ENCODE data around the gene APOA4. TPM values are rescaled to one million over a fixed set of nuclear protein-coding genes. Genes with fewer than 3 reads are reported as not detected.

APOA4 gene
- total and polyA plus RNA-seq, 2 of the 13 experiments (the other 11 are each of a cell fraction or from before 2014, with no cell fraction given), result 3.8 to 7.2 TPM

GRCh38 chr11:116808262-116809175 is 14.6 kb downstream of the APOA4 start (continued):
- peak; percentile 93; the same call in 1 of the 2 replicates for TF ChIP-seq MED13 (CRISPR knock-in tag; IDR thresholded peaks at IDR 0.05)
- TF ChIP-seq MTA3 (CRISPR knock-in tag; IDR thresholded peaks at IDR 0.05), result no peak
- TF ChIP-seq ZNF609 (CRISPR knock-in tag; IDR thresholded peaks at IDR 0.05; ENCODE audit: borderline replicate concordance), result peak; percentile 98
- peak; percentile 98 for TF ChIP-seq NFIC (IDR thresholded peaks at IDR 0.05; ENCODE audit: low read length)
- TF ChIP-seq ZNF34 (CRISPR knock-in tag; IDR thresholded peaks at IDR 0.05; ENCODE audit: borderline replicate concordance), result no peak
- TF ChIP-seq ZNF430 (CRISPR knock-in tag; IDR thresholded peaks at IDR 0.05), result peak; percentile 58; the same call in 1 of the 2 replicates
- TF ChIP-seq ZNF713 (CRISPR knock-in tag; IDR thresholded peaks at IDR 0.05), result no peak
- TF ChIP-seq TBL1XR1 (IDR thresholded peaks at IDR 0.05; ENCODE audit: borderline replicate concordance, low read length, partially characterized antibody), result peak; percentile 69
- TF ChIP-seq FIP1L1 (IDR thresholded peaks at IDR 0.05; ENCODE audit: borderline replicate concordance, insufficient read depth, low read depth, low read length), result no peak
- 0 out of 2 replicates have a peak, but pooled peaks have one; percentile 17 for TF ChIP-seq ZNF263 (CRISPR knock-in tag; IDR thresholded peaks at IDR 0.05)
- no peak for TF ChIP-seq PAWR (CRISPR knock-in tag; IDR thresholded peaks at IDR 0.05; ENCODE audit: borderline replicate concordance)
- no peak for TF ChIP-seq KLF15 (CRISPR knock-in tag; IDR thresholded peaks at IDR 0.05; ENCODE audit: borderline replicate concordance)
- TF ChIP-seq PBX3 (CRISPR knock-in tag; IDR thresholded peaks at IDR 0.05; ENCODE audit: borderline replicate concordance), result no peak
- TF ChIP-seq DMTF1 (CRISPR knock-in tag; IDR thresholded peaks at IDR 0.05), result no peak
- peak; percentile 84; the same call in 1 of the 2 replicates for TF ChIP-seq SMYD3 (CRISPR knock-in tag; IDR thresholded peaks at IDR 0.05)
- no peak; the same call in 1 of the 2 replicates for TF ChIP-seq TAF1 (CRISPR knock-in tag; IDR thresholded peaks at IDR 0.05)
- no peak for TF ChIP-seq RNF2 (conservative IDR thresholded peaks at IDR 0.05; ENCODE audit: low read depth)
- no peak for TF ChIP-seq BCL3 (CRISPR knock-in tag; IDR thresholded peaks at IDR 0.05)
- TF ChIP-seq TOPORS (CRISPR knock-in tag; IDR thresholded peaks at IDR 0.05), result 0 out of 2 replicates have a peak, but pooled peaks have one; percentile 51

Measured in HepG2 (cell line).